Non-pigmented ciliary epithelial cell (primary cell): ENCODE results near the gene GMDS.
"Not testable (repeated sequence)": the region's sequence is repeated elsewhere in the genome, so short reads cannot be mapped to it uniquely, and the experiment has no call there.

Experiments used
- DNase-seq: peaks from one replicate; pipeline ENCODE4 v3.0.0-alpha.2; 2010; ENCODE audit warnings: low read depth

The GMDS gene

GRCh38 chr6:1708122-1708521 lies 537.3 kb downstream of the GMDS start:
- DNase-seq: no peak

GRCh38 chr6:1705630-1706029 lies 539.8 kb downstream of the GMDS start:
- DNase-seq: no peak

GRCh38 chr6:1705183-1705582 lies 540.2 kb downstream of the GMDS start:
- DNase-seq: no peak

- DNase-seq: no peak
These were observed 540.7 kb downstream of the GMDS start for GRCh38 chr6:1704711-1705110.

GRCh38 chr6:1703923-1704322 lies 541.5 kb downstream of the GMDS start:
- DNase-seq: no peak

GRCh38 chr6:1703091-1703855 lies 542.1 kb downstream of the GMDS start:
- no peak for DNase-seq

- DNase-seq: no peak
These were observed 542.8 kb downstream of the GMDS start for GRCh38 chr6:1702580-1703051.

GRCh38 chr6:1701668-1702353 lies 543.6 kb downstream of the GMDS start:
- DNase-seq: peak; percentile 63

GRCh38 chr6:1700278-1700967 lies 545.0 kb downstream of the GMDS start:
- no peak for DNase-seq

GRCh38 chr6:1698527-1698926 lies 546.9 kb downstream of the GMDS start:
- no peak for DNase-seq

- no peak for DNase-seq
These were observed 547.6 kb downstream of the GMDS start for GRCh38 chr6:1697688-1698351.

- no peak for DNase-seq
These were observed 548.9 kb downstream of the GMDS start for GRCh38 chr6:1696463-1696850.

- DNase-seq: no peak
These were observed 549.6 kb downstream of the GMDS start for GRCh38 chr6:1695546-1696462.

- not testable (repeated sequence) for DNase-seq
These were observed 553.6 kb downstream of the GMDS start for GRCh38 chr6:1691828-1692227.

GRCh38 chr6:1690656-1691055 lies 554.7 kb downstream of the GMDS start:
- not testable (repeated sequence) for DNase-seq

GRCh38 chr6:1689141-1689540 lies 556.3 kb downstream of the GMDS start:
- DNase-seq: no peak

- no peak for DNase-seq
These were observed 557.0 kb downstream of the GMDS start for GRCh38 chr6:1688396-1688795.

- no peak for DNase-seq
These were observed 558.0 kb downstream of the GMDS start for GRCh38 chr6:1687402-1687801.

GRCh38 chr6:1686117-1687098 lies 559.0 kb downstream of the GMDS start:
- DNase-seq: peak; percentile 89

GRCh38 chr6:1679688-1680068 lies 565.7 kb downstream of the GMDS start:
- no peak for DNase-seq
